GM18520 (cell line): ENCODE measurements around the gene UBXN1.

Experiments used
- ATAC-seq: cut with Tn5 transposase; IDR thresholded peaks from one replicate; pipeline ENCODE4 v1.9.1; 2021; ENCODE audit not compliant: unreplicated experiment

UBXN1 gene

GRCh38 chr11:62646825-62647608 is 31.9 kb downstream of the UBXN1 start:
- ATAC-seq = no peak

- ATAC-seq = peak; percentile 81
Measured at GRCh38 chr11:62645946-62646824, 32.7 kb downstream of the UBXN1 start, which contains the start of gene GANAB. Gene GANAB (minus strand): TSS chr11:62646613. CDS start chr11:62646599, 14 bp downstream.

GRCh38 chr11:62645671-62645945 is 33.3 kb downstream of the UBXN1 start:
- ATAC-seq = no peak

DNA sequence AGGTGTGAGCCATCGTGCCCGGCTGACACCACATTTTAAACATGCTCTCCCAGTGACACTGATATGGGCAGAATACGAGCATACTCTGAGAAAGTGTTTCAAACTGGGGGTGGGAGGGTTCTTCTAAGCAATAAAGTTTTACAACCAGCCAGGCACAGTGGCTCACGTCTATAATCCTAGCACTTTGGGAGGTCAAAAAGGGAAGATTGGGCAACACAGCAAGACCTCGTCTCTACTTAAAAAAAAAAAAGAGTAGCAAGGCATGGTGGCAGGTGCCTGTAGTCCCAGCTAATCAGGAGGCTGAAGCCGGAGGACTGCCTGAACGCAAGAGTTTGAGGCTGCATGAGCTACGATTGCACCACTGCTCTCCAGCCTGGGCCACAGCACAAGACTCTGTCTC is 34.7 kb downstream of the UBXN1 start:
- ATAC-seq = no peak

DNA sequence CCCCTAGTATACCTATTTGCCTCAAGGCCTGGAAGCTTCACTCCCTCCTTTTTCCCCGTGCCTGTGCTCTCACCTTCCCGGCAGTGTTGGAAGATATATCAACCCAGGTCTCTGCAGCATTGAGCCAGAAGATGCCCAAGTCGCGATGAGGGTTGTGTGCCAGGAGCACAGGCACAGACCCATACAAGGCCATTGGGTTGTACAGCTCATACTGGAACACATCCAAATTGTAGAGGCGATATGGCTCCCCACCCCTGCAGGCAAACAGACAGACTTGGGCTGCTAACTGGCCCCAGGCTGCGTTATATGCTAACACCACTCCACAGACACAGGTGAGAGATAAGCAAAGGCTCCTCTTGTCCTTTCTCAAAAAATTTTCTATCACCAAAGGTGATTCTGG is 46.4 kb downstream of the UBXN1 start:
- no peak for ATAC-seq

DNA sequence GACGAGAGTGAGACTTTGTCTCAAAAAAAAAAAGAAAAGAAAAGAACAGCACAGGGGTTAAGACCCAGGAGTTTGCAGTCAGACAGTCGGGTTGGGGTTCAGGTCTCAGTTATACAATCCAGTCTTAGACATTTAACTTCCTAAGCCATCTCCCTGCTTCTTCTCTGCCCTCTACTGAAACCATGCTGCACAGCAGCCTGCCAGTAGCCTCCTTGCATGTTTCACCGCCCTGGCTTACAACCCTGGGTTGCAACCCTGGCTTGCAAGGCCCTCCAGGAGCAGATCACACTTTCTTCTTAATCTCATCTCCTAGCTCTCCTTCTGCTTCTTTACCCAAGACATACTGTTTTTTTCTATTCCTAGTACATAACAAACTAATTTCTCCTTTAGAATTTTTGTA is 51.2 kb downstream of the UBXN1 start:
- no peak for ATAC-seq
